Limb (tissue), 2 donors: ENCODE measurements around the gene PLK5.
A peak's percentile ranks its signal among the peaks of the same experiment; 100 is the strongest.
"Not testable (repeated sequence)": the region's sequence is repeated elsewhere in the genome, so short reads cannot be mapped to it uniquely, and the experiment has no call there.

Experiments
- DNase-seq, 2 donors: peaks; one replicate each; pipeline ENCODE4 v3.0.0-alpha.2; 2016; ENCODE audit errors: extremely low spot score in 2 of 2

PLK5 gene, protein sequence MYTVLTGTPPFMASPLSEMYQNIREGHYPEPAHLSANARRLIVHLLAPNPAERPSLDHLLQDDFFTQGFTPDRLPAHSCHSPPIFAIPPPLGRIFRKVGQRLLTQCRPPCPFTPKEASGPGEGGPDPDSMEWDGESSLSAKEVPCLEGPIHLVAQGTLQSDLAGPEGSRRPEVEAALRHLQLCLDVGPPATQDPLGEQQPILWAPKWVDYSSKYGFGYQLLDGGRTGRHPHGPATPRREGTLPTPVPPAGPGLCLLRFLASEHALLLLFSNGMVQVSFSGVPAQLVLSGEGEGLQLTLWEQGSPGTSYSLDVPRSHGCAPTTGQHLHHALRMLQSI

DNA sequence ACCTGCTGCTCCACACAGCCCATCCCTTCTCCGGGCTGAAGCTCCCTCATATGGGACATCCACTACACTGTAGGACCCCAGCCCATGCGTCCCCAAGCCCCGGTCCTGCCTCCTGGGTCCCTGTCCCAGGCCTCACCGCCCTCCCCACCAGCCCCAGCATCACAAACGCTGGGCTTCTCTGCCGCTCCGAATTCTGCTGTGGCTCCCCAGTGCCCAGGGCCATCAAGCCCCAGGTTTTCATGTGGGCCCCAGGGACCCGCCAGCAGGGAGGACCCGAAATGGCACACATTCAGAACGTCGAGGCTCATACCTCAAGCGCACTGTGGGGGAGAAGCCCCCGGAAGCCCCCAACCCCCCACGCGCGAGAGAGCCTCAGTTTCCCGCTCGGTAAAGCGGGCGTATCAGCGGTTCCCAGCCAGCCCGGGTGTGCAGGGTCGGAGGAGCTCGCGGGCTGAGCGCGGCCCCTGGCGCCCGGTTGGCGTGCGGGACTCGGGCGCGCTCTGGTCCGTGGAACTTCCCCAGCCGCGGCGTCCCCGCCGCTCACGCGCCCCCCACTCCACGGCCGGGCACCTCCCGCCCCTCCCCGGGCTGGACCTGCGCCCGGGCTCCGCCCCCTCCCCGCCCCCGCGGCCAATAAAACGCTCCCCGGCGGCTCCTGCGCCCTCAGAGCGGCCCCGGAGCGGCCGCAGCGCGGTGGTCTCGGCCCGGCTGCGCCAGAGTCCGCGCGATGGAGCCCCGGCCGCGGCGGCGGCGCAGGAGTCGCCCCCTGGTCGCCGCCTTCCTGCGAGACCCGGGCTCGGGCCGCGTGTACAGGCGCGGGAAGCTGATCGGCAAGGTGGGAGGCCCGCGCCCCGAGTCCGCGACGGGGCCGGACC is at the start of gene PLK5:
Gene PLK5, plus strand, starts transcription at position 666 of the 875 bp plus-strand sequence. CDS start 2,920 bp downstream, outside the sequence.
- no peak for DNase-seq

DNA sequence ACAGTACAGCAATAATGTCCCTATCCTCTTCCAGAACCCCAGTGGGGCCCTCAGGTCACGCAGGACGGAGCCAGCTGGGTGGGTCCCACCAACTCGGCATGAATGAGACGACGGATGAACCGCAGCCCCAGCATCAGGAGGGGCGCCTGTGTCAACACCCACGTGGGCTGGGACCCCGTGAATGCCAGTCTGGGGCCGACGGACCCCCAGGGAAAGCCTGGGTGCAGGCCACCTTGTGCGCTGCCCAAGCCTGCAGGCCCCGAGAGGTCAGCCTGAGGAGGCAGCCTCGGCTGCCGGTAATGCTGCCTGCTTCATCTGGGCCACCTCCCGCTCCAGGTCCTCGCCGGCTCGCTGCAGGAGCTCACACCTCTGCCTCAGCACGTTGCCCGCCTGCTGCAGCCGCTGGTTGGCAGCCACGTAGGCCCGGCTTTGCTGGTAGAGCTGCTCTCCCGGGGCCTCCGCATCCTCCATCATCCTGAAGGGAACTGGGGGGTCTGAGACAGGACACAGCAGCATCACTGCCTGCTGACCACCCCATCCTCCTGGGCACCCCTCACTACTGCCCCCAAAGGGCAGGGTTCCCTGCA is 49.0 kb upstream of the PLK5 start:
- DNase-seq = no peak

DNA sequence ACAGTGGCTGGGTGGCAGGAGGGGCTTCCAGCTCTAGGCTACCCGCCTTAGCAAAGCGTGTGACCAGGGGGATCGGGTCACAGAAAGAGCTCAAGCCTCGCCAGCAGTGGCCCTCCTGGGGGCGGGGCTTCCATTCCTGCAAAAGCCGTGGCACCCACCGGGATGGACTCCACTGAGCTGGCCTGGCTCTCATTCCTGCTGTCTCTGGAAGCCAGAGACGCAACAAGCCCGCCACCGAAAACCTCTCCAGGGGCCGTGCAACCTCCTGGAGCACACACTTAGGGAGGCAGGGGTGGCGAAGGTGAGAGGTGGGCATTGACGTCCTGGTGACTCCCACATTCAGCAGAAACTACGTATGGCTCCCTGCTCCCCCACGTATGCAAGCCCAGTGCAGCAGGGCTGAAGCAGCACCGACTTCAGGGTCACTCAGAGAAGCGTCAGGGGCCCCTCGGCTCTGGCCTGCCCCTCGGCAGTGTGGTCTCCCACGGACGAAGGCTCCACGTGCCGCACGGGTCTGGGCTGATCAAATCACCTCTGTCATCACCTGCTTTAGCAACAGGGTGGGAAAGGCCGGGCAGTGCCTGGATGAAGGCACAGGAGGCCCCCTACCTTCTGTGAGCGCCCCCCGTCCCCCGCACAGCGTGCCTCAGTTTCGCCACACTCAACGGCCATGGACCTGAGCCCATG is 48.0 kb upstream of the PLK5 start:
- no peak for DNase-seq

DNA sequence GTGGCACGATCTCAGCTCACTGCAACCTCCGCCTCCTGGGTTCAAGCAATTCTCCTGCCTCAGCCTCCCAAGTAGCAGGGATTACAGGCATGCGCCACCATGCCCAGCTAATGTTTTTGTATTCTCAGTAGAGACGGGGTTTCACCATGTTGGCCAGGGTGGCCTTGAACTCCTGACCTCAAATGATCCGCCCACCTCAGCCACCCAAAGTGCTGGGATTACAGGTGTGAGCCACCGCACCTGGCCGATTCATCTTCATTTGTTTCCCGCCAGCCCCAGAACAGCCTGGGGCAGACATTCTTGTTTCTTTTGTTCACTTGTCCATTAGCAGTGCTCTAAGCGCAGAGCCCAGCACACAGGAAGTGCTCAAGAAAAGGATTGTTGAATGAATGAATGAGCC is 46.8 kb upstream of the PLK5 start:
- DNase-seq = not testable (repeated sequence)

DNA sequence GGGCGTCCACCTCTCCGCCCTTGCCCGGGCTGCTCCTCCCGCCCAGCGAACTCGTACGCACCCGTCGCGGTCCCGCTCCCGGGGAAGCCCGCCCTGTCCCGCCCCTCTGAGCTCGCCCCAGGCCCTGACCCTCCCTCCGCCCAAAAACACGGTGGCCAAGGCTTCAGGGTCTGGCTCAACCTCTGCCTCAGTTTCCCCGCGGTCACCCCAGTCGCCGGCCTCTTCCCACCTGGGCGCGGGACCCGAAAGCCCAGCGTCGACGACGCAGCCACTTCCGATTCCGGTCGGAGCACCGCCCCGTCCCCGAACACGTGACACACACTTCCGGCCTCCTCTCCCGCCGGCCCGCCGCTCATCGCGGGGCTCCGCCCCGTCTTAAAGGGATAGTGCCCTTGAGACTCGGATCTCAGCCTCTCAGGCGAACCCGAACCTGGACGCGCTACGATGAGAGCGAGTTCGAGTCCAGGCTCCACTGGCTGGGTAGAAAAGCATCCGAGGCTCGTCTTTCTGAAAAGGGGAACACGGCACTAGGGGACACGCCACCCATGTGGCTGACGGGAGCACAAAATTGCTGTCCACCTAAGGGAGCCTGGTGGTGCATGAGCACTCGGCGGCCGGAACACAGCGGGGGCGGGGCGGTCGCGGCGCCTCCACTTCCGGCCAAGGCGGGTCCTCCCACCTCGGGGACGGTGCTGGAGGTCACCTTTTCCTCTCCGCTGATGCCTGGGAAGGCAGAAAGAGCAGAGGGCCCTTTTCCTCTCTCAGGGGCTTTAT is 44.8 kb upstream of the PLK5 start, which contains the start of gene C19orf25:
Gene C19orf25, minus strand, starts transcription at position 282 of the 774 bp plus-strand sequence. CDS start 312 bp downstream, outside the sequence.
- DNase-seq = peak; percentile 92 to 94

DNA sequence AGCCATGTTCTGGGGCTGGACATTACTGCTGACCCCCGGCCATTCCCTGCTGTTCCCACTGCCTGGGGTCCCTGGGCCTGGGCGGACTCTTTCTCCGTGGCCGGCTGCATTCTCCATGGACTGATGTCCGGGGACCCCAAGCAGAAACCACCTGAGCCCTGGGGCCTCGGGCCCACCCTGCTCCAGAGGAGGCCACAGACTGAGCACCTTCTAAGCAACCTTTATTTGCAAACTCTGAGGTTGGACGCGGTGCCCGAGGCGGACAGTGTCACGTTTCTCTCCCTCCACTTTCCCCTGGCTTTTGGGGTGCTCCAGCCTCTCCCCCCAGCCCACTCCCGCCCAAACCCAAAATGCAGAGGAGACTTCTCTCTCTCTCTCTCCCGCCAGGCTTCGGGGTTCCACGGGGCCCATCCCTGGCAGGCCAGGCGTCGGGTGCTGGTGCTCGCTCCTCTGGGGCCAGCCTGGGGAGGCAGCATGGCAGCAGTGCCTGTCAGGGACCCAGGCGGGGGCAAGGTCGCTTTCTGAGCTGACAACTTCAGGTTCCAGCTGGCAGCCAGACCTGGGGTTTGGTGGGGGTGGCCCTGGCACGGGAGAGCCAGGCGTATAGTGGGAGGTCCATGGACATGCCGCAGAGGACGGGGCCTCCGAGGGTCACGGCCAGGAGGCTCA is 42.5 kb upstream of the PLK5 start:
- no peak for DNase-seq

DNA sequence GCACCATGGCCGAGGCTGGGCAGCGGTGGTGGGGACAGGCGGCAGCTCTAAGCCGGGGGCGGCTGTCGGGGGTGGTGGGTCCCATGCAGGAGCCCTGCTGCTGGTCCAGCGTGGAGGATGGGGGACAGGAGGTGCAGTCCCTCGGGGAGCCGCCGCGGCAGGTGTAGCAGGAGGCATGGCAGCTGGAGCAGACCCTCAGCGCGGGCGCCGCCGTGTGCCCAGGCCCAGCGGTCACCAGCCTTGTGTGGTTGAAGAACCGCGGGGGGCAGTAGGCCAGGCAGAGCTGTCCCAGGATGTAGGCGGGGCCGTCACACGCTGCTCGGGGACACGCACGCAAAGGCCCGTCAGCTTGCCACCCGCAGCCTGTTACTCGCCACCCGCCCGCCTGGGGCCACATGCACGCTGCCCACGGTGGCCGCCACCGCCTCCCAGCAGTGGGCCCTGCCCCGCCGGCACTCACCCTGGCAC is 42.0 kb upstream of the PLK5 start:
- DNase-seq = no peak

DNA sequence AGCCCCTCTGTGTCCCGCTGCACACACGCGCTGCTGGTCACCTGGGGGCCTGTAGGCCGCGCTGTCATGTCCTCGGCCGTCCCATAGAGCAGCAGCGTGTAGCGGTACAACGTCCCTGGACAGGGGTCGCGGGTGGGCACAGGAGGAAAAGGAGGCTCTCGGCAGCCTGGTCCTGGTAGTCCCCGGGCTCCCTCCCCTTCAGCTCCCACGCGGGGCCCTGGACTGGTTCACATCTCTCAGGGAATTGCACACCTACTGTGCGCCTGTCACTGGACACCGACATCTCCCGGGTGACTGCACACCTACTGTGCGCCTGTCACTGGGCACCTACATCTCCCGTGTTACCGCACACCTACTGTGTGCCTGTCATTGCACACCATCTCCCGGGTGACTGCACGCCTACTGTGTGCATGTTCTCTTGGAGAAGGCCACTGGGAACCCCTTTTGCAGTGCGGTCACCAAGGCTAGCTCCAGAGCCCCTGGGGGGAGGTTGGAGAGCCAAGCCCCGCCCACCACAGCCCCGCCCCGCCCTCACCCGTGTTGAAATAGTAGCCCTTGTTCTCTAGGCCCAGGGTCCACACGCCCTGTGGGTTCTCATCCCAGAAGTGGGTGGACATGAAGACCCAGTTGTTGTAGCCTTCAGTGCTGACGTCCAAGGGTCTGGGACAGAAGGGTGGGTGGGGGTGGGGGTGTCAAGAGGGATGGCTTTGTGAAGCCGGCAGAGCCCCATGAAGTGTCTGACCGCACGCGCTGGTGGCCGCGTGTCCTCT is 41.3 kb upstream of the PLK5 start:
- no peak for DNase-seq

DNA sequence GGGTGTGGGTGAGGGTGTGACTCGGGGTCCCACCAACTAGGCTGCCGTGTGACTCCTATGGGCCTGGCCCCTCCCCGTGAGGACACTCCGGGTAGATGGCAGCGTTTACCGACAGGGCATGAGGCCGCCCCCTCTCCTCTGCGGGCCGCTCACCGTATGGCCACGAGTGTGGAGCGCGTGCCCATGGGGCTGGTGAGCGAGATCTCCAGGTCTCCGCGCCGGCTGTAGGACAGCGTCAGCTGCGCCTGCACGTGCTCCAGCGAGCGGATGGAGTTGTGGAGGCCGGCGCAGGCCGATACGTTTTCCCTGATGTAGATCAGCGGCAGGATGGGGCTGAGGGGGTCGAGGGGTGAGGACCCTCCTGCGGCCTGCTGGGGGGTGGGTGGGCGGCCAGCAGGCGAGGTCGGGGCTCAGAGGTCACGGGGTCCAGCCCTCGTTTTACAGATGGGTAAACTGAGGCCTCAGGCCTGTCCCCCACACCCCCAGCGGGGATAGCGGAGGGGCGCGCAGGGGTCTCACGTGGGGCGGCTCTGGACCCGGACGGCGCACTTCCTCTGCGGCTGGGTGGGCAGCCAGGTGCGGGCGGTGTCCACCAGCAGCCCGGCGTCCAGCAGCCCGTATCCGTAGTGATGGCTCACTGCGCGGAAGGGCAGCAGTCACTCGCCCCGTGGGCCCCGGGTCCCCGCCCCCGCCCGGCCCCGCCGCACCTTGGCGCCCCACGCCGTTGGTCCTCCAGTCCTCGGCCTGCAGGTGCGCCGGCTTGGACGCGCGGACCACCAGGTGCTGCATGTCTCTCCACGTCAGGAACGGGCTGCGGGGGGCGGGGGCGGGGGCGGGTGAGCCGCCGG is 40.5 kb upstream of the PLK5 start:
- no peak for DNase-seq

DNA sequence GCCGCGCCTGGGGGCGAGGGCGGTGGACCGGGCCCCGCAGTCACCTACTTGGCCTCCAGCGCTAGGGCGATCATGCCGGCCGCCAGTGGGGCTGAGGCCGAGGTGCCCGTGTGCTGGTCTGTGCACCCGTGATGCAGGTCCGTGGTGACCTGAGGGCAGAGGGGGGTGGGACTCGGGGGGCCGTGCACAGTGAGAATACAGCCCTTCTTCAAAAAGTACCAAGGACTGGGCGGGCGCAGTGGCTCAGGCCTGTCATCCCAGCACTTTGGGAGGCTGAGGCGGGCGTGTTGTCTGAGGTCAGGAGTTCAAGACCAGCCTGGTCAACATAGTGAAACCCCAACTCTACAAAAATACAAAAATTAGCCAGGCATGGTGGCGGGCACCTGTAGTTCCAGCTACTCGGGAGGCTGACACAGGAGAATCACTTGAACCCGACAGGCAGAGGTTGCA is 39.9 kb upstream of the PLK5 start:
- DNase-seq = no peak

DNA sequence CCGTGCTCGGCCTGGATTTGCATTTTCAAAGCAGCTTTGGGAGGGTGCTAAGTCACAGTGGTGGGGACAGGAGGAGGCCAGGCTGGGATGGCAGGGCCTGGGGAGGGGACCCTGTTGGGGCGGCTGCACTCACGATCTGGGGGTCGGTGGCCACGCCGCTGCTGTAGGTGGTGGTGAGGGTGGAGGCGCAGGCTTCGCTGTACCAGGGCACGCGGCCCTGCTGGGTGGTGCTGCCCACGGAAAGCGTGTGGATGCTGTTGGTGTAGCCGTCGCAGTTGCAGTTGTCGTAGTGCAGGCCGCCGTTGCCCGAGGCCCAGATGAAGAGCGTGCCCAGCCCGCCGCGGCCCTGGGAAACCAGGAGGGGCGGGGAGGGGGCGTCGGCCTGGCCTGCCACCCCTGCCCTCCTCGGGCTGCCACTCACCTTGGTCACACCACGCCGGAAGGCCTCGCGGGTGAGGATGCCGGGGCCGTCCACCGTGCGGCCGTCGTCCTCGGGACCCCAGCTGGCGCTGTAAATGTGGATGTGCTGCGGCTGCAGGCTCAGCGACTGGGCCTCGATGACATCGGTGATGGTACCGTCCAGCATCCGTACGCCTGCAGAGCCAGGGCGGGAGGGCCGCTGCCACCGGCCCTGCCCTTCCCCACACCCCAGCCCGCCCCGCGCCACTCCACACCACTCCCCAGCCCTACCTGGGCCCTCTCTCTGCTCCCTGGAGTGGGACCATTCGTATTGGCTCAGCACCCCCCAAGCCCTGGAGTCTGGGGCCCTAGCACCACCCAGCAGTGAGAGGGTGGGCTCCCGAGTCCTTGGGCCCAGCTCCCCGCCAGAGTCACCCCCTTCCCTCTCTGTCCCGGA is 36.9 kb upstream of the PLK5 start:
- no peak for DNase-seq

DNA sequence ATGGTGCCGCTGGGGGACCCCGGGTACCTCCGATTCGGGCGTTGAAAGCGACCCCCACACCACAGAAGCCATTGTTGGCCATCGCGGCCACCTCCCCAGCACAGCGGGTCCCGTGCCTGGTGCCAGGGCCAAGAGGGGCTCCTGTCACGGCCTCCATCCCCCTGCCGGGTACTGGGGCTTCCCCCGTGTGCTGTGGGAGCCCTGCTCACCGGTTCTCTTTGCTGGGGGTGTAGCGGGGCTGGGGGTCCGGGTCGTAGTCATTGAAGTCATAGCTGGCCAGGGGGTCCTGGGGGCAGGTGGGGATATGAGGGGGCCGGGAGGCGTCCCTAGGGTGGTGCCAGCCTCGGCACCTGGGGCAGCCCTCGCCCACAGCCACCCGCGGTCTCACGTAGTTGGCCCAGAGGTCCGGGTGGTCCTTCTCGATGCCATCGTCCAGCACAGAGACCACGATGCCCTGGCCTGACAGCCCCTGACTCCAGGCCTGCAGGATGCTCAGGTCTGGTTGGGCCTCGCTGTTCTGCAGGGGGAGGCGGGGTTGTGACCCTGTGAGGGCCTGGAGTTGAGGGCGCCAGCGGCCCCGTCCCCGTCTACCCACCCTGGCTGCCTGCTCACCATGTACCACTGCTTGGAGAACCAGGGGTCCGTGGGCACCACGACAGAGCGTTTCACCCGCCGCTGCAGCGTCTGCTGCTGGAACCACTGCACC is 36.1 kb upstream of the PLK5 start:
- no peak for DNase-seq

DNA sequence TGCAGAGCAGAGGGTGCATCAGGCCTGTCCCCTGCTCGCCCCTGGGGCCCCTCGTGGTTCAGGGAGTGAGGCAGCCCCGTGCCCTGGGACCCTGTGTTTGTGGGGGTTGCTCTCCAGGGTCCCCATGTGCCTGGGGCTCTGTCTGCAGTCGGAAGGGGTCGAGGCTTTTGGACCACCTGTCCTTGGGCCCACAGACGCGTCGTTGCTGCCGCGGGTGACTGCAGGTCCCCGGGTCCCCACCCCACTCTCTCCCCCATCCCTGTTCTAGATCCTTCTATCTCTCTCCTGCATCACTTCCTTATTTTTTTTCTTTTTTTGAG is 35.6 kb upstream of the PLK5 start:
- DNase-seq = no peak

DNA sequence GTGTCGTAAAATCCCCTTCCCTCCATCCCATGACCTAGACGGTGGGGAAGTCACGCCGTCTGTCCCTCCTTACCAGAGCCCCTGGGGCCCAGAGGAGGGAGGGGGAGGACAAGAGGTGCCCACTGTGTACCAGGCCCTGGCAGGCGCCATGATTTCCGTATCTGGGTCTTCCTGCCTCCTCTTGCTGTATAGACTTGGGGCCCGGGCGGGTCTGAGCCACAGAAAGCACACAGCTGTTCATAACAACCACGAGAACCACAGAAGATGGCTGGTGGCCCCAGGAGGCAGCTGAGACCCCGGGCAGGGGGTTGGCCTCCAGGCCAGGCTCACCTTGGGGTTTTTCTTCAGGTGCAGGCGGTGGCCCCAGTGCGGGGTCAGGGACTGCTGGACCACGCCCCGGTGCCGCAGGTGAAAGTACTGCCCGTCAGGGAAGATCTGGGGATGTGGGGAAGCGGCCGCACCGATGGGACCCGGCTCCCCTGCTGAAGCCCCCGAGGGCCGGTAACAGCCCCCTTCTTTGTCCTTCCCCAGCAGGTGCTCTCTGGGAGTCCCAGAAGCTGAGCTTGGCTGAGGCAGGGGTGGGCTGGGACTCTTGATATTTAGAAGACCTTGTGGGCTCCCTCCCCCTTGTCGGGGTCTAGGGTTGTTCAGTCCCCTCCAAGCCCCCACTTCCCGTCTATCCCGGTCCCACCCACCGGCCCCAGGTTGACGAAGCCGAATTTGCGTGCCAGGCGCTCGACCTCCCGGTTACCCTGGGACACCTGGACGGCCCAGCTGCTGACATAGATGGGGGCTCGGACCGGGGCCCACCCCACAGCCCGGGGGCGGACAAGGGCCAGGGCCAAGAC is 34.2 kb upstream of the PLK5 start:
- peak in 1 of 2 donors; percentile 53 for DNase-seq

DNA sequence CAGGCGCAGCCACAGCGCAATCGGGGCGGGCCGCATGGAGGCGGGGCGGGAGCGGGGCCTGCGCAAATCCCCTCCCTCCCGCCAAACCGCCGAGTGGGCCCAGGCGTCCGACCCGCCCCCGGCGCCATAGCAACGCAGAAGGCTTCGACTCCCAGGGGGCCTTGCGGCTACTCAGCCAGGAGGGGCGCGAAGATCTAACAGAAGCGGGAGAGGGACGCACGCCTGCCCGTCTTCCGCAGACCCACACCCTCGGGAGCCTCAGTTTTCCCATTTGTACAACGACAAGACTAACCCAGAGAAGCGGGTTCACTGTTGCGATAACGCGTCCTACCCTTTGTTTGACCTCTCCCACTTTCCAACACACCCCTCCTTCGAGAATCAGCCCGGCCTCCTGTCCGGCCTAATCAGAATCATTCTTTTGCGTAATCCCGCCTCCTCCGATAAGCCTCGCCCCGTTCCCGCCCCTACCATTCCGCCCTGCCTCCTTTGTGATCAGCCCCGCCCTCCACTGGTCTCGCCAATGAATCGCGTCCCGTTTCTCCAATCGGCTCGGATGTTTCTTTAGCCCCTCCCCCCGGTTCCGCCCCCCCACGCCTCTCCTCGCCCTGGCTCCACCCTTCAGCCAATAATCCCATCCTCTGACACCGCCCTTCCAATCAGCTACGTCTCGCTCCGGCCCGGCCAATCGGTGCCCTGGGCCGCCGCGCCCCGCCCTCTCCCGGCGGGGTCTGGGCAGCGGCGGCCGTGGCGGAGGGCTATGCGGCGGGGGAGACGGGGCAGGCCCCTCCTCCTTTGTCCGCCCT is 33.4 kb upstream of the PLK5 start, which contains the start of gene PCSK4:
Gene PCSK4, minus strand, starts transcription at position 40 of the 803 bp plus-strand sequence. Its CDS starts 4 bp downstream, at position 36.
- DNase-seq = peak; percentile 98 to 100
